ENCODE measurements around the gene PRC1. TPM values are rescaled to one million over a fixed set of nuclear protein-coding genes. Genes with fewer than 3 reads are reported as not detected.

The PRC1 gene
- total RNA-seq = 100 to 1,000 TPM in 2 of 8 experiments, 10 to 100 TPM in 5, 1 to 10 TPM in 1; 1.7 to 118 (median 15.6) TPM

DNA sequence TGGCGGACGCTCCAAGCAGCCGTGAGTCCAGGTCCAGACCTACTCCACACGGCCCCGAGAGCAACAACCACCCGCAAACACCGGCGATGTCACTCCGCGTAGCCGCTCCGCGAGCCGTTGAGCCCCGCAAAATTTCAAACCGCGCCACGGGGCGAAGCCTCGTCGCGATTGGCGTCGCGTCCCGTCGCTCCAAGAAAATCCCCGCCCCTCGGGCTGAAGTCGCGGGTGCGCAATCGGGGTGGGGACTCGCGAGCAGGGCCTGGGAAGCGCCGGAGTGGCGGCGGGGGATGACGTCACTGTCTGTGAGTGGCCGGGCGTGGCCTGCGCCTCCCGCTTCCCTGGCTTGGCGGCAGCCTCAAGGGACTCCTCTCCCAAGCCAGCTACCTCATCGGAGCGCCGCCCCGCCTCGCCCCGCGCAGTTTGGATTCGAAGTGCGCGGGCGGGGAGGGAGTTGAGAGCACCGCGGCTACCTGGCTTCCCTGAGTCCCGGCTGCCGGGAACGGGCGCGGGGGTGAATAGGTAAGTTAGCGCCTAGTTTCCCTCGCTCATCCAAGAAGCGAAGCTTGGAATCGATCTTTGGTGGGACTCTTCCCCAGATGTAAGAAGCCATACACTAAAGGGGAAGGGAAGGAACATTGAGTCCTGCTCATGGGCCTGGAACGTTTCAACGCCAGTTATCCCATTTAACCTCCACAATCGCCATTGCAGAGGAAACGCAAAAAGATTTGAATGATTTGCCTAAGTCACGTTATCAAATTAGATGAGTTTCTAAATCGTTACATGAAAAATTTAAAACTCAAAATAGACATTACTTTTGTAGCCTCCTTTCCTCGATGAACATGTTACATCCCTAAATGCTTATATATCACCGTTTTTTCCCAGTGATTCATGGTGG lies at the start of gene PRC1:
Gene PRC1 (minus strand): TSS at position 119 of the 895 bp plus-strand sequence. CDS start 118 bp downstream, at position 1.
- in situ Hi-C loops (cut with MboI; ENCODE audit: low pct_unique_long_range_greater_than_20kb in 2 of 9, low sequenced_read_pairs in 9 of 9, unreplicated experiment in 9 of 9) = no loop called here
- Histone ChIP-seq H3K27ac (peak within 1 kb of the TSS; percentile 36 to 67), H3K4me1 (replicated peaks in 1 of 2) (peaks cover 0 to 5% of the 10 kb centered on the region in 2 donors), H3K4me3 (peak within 1 kb of the TSS; percentile 65 to 92 (median 76))
- 0 to 2% (median 0%) methylated on average over 2 to 15 of the region's 75 CpGs; no CpG with 5 or more reads in 2 of the 10 experiments for WGBS, 10 experiments
- ATAC-seq (replicated peaks in 6 of 8) = peak; percentile 96 to 99 (median 99)

DNA sequence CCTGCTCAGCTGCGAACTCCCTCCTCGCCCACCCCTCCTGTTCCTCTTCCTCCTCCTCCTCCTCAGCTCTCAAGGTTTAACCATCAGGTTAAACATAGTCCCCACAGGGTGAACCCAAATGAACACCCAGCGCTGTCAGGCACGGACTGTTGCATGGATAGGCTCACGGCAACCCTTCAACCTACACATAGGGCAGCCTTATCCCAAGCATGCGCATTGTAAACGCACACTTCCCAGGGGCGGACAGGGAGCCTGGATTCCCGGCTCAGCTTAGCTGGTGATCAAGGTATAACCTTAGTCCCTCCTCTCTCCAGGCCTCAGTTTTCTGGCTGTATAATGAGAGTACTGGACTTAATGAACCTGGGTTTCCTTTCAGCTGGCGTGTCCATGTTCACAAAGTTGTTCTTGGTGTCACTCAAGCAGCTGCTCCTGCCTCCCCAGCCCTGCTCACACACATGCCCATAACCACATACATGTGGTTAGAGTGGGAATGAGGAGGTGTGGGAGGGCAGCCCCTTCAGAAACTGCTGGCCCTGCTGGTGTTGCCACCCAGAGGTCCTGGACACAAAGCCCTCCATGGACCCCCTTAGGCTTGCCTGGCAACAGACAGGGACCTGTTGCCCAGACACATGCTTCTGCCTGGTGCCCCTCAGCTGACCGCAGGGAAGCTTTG lies 49.0 kb upstream of the PRC1 start:
- ATAC-seq (replicated peaks in 6 of 8) = peak in 2 of 8 experiments; percentile 36 to 85
- in situ Hi-C loops (cut with MboI; ENCODE audit: low pct_unique_long_range_greater_than_20kb in 2 of 9, low sequenced_read_pairs in 9 of 9, unreplicated experiment in 9 of 9) = loop anchor here in 1 of 9 experiments (10.0 kb wide), 1 partner anchor 89 kb away; the partner anchor contains the start of gene RCCD1
- H3K27ac ChIP-seq = no peak overlapping the region
- no peaks in the 10 kb centered on the region for H3K4me1 ChIP-seq (replicated peaks in 1 of 2)
- no peak overlapping the region for H3K4me3 ChIP-seq
- 28 to 100% (median 75%) methylated on average over 1 to 4 of the region's 11 CpGs; no CpG with 5 or more reads in 3 of the 10 experiments for WGBS, 10 experiments

DNA sequence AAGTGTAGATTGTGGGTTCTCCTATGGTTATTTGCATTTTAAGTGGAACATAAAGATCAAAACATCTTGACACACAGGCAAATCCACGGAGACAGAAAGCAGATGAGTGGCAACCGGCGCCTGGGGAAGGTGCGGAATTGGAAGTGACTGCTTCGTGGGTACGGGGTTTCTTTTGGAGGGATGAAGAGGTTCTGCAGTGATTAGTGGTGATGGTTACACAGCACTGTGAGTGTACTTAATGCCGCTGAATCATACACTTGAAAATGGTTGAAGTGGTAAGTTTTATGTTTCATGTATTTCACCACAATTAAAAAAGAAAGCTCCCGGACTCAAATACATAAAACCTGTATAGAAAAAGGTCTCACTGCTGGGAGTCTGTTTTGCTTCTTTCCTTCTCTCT lies 46.5 kb upstream of the PRC1 start:
- ATAC-seq (replicated peaks in 6 of 8) = no peak
- Histone ChIP-seq H3K4me1 (replicated peaks in 1 of 2) (no peaks in the 10 kb centered on the region), H3K27ac (no peak overlapping the region), H3K4me3 (no peak overlapping the region)
- WGBS, 10 experiments = 50 to 100% (median 84%) methylated on average over 1 to 8 of the region's 8 CpGs; no CpG with 5 or more reads in 1 of the 10 experiments
- in situ Hi-C loops (cut with MboI; ENCODE audit: low pct_unique_long_range_greater_than_20kb in 2 of 9, low sequenced_read_pairs in 9 of 9, unreplicated experiment in 9 of 9) = loop anchor here in 1 of 9 experiments (10.0 kb wide), 1 partner anchor 86 kb away; the partner anchor contains the start of gene RCCD1

- no peak for ATAC-seq (replicated peaks in 6 of 8)
- in situ Hi-C loops (cut with MboI; ENCODE audit: low pct_unique_long_range_greater_than_20kb in 2 of 9, low sequenced_read_pairs in 9 of 9, unreplicated experiment in 9 of 9) = loop anchor here in 2 of 9 experiments (10.0 kb wide), 1 partner anchor 85 kb away; the partner anchor contains the start of gene RCCD1 (in 2 of the 2)
- Histone ChIP-seq H3K4me1 (replicated peaks in 1 of 2) (no peaks in the 10 kb centered on the region), H3K27ac (no peak overlapping the region), H3K4me3 (no peak overlapping the region)
- 48 to 100% (median 63%) methylated on average over 1 to 2 of the region's 3 CpGs; no CpG with 5 or more reads in 7 of the 10 experiments for WGBS, 10 experiments
These were observed 45.7 kb upstream of the PRC1 start for GRCh38 chr15:91039996-91040395.

DNA sequence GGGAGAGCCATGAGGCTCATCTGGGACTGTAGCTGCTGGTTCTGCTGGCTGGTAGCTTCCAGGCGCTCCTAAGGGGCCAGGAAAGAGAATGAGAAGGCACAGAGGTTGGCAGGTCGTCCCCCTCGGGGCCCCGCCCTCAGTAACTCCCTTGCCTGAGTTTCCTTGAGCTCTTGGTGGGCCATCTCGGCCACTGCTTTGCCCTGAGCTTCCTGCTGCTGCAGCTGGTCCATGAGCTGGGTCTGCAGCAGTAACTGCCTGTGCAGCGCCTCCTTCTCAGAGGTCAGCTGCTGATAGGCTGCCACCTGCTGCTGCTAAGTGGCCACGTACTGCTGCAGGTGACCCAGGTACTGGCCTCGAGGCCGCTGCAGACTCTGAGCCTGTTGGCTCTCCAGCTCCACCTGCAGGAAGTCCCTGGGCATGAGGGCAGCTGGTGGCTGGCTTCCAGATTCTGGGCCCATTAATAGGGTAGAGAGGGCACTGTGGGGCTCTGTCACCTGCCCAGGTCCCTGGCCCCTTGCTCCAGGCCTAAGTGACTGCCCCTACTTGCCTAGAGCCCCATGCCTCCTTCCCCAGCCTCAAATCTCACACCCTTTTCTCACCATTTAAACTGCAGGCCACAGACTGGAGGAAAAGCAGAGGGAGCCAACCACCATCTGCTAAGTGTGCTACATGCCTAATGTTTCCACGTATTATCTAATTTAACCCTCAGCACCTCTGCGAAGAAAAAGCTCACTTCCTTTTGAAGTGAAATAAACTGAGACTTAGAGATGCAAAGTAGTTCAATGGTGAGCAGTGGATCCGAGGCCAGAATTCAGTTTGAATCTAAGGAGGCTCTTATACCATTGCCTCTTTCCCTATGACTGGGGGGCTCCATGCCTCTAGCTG lies 38.8 kb upstream of the PRC1 start:
- no peak overlapping the region for H3K4me3 ChIP-seq

DNA sequence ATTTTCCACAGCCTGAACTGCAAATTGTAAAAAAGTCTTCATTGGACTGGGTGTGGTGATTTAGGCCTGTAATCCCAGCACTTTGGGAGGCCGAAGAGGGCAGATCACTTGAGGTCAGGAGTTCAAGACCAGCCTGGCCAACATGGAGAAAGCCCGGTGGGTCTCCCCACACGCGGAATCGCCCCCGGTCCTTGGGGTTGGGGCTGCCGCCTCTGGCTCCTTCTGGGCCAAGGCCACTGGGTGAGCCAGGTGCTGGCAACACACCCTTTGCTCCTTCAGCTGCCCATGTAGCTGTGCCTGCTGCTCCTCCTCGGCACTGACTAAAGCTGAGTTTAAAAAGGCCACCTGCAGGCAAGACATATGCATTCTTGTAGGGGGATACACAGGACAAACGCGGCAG lies 37.5 kb upstream of the PRC1 start:
- 56 to 90% (median 65%) methylated on average over 1 to 8 of the region's 10 CpGs; no CpG with 5 or more reads in 5 of the 10 experiments for WGBS, 10 experiments
- H3K4me1 ChIP-seq (replicated peaks in 1 of 2) = no peaks in the 10 kb centered on the region
- H3K27ac ChIP-seq = no peak overlapping the region
- H3K4me3 ChIP-seq = no peak overlapping the region
- ATAC-seq (replicated peaks in 6 of 8) = no peak
- in situ Hi-C loops (cut with MboI; ENCODE audit: low pct_unique_long_range_greater_than_20kb in 2 of 9, low sequenced_read_pairs in 9 of 9, unreplicated experiment in 9 of 9) = loop anchor here in 1 of 9 experiments (10.0 kb wide), 1 partner anchor 77 kb away; the partner anchor contains the start of gene RCCD1

More for the DNA sequence above, 38.8 kb upstream of the PRC1 start:
- H3K4me1 ChIP-seq (replicated peaks in 1 of 2) = no peaks in the 10 kb centered on the region
- ATAC-seq (replicated peaks in 6 of 8) = peak in 2 of 8 experiments; percentile 29 to 80
- H3K27ac ChIP-seq = no peak overlapping the region
- in situ Hi-C loops (cut with MboI; ENCODE audit: low pct_unique_long_range_greater_than_20kb in 2 of 9, low sequenced_read_pairs in 9 of 9, unreplicated experiment in 9 of 9) = loop anchor here in 1 of 9 experiments (10.0 kb wide), 1 partner anchor 78 kb away; the partner anchor contains the start of gene RCCD1
- 28 to 86% (median 66%) methylated on average over 1 to 5 of the region's 12 CpGs; no CpG with 5 or more reads in 2 of the 10 experiments for WGBS, 10 experiments

DNA sequence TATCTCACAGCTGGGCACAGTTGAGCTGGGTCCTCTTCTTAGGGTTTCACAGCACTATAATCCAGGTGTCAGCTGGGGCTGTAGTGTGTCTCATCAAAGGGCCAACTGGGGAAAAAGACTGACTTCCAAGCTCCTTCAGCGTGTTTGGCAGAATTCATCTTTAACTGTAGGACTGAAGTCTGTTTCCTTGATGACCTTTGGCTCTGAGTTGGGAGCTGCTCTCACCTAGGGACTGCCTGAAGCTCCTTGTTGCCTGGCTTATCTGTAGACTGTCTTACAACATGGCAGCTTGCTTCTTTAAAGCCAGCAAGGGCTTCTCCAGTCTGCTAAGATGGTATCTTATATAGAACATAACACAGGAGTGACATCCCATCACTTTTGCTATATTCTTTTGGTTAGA lies 33.3 kb upstream of the PRC1 start:
- in situ Hi-C loops (cut with MboI; ENCODE audit: low pct_unique_long_range_greater_than_20kb in 2 of 9, low sequenced_read_pairs in 9 of 9, unreplicated experiment in 9 of 9) = no loop called here

GRCh38 chr15:91023720-91024119 lies 29.4 kb upstream of the PRC1 start:
- 72 to 100% (median 97%) methylated on average over 1 to 4 of the region's 7 CpGs; no CpG with 5 or more reads in 3 of the 10 experiments for WGBS, 10 experiments
- H3K27ac ChIP-seq = no peak overlapping the region
- in situ Hi-C loops (cut with MboI; ENCODE audit: low pct_unique_long_range_greater_than_20kb in 2 of 9, low sequenced_read_pairs in 9 of 9, unreplicated experiment in 9 of 9) = no loop called here
- ATAC-seq (replicated peaks in 6 of 8) = no peak
- no peak overlapping the region for H3K4me3 ChIP-seq
- peaks cover 13% of the 10 kb centered on the region in 2 donors for H3K4me1 ChIP-seq (replicated peaks in 1 of 2)

More for the DNA sequence above, 33.3 kb upstream of the PRC1 start:
- WGBS, 10 experiments = 25 to 80% (median 42%) methylated on average over 1 of the region's 1 CpG; no CpG with 5 or more reads in 6 of the 10 experiments
- Histone ChIP-seq H3K4me3 (no peak overlapping the region), H3K4me1 (replicated peaks in 1 of 2) (peaks cover 3 to 4% of the 10 kb centered on the region in 2 donors), H3K27ac (no peak overlapping the region)
- no peak for ATAC-seq (replicated peaks in 6 of 8)

DNA sequence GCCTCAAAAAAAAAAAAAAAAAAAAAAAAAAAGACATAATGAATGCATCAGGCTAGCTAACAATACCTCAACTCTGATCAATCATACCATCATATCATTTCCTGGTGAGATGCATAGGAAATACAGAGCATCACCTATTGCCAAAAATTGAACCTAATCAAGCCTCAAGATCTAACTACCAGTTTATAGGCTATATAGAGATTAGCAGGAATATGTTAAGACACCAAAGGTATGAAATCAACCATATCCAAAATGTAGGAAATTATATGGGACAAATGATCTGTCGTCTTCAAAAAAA lies 28.4 kb upstream of the PRC1 start:
- WGBS, 10 experiments = 0 to 67% (median 30%) methylated on average over 1 of the region's 1 CpG; no CpG with 5 or more reads in 1 of the 10 experiments
- no peak for ATAC-seq (replicated peaks in 6 of 8)
- in situ Hi-C loops (cut with MboI; ENCODE audit: low pct_unique_long_range_greater_than_20kb in 2 of 9, low sequenced_read_pairs in 9 of 9, unreplicated experiment in 9 of 9) = no loop called here

DNA sequence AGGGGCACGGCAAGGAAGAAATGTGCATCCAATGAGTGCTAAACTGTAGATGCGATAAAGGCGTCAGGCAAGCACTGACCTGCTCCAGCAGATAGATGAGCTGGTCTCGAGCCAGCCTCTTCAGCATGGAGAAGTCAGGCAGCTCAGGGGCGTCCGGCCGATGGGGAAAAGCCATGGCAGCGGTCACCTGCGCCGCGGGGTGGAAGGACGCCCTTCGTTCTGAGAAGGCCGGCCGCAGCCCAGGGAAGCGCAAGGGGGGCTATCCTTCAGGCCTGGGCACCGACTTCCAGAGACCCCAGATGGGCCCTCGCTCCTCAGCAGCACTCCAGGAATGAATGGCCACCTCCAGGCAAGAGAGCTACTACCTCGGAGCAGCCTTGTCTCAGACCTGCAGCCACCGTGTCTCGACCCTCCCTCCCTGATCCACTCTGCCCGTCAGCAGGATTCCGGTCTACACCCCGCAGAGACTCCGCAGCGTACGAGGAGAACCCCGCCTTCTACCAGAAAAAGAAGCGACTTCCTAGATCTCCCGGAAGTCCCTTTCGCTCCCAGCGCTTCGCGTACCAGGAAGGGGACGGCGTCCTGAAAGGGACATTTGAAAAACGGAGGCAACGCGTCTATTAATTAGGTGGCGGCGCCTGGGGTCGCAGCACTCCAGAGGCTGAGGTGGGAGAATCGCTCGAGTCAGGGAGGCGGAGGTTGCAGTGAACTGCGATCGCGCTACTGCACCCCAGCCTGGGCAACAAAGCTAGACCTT lies 27.9 kb upstream of the PRC1 start, which contains the start of gene VPS33B:
Gene VPS33B (minus strand): TSS at position 520 of the 757 bp plus-strand sequence. CDS start 345 bp downstream, at position 175.
- Histone ChIP-seq H3K4me1 (replicated peaks in 1 of 2) (peaks cover 13% of the 10 kb centered on the region in 2 donors), H3K27ac (peak within 1 kb of the TSS; percentile 59 to 60), H3K4me3 (peak within 1 kb of the TSS; percentile 69 to 93 (median 88))
- peak; percentile 89 to 94 (median 92) for ATAC-seq (replicated peaks in 6 of 8)
- in situ Hi-C loops (cut with MboI; ENCODE audit: low pct_unique_long_range_greater_than_20kb in 2 of 9, low sequenced_read_pairs in 9 of 9, unreplicated experiment in 9 of 9) = no loop called here
- 0 to 2% (median 0%) methylated on average over 1 to 25 of the region's 48 CpGs; no CpG with 5 or more reads in 2 of the 10 experiments for WGBS, 10 experiments

More for the DNA sequence above, 28.4 kb upstream of the PRC1 start:
- Histone ChIP-seq H3K4me1 (replicated peaks in 1 of 2) (peaks cover 13% of the 10 kb centered on the region in 2 donors), H3K27ac (peak overlapping the region; percentile 59 to 60), H3K4me3 (peak overlapping the region; percentile 69 to 93 (median 88))

- WGBS, 10 experiments = 0 to 20% (median 7%) methylated on average over 1 to 3 of the region's 4 CpGs; no CpG with 5 or more reads in 2 of the 10 experiments
- Histone ChIP-seq H3K4me1 (replicated peaks in 1 of 2) (peaks cover 13% of the 10 kb centered on the region in 2 donors), H3K27ac (peak overlapping the region; percentile 59 to 60), H3K4me3 (peak overlapping the region; percentile 69 to 93 (median 88))
- in situ Hi-C loops (cut with MboI; ENCODE audit: low pct_unique_long_range_greater_than_20kb in 2 of 9, low sequenced_read_pairs in 9 of 9, unreplicated experiment in 9 of 9) = no loop called here
- peak in 7 of 8 experiments; percentile 8 to 29 (median 16) for ATAC-seq (replicated peaks in 6 of 8)
These were observed 27.3 kb upstream of the PRC1 start for GRCh38 chr15:91021516-91022074.

Measured in motor neuron (in vitro differentiated cells).